B cell (primary cell): ENCODE data around the gene KRT80.

Experiments
- EZH2 ChIP-seq: IDR thresholded peaks from 2 replicates; pipeline ENCODE4 v1.6.1; 2012; ENCODE audit warnings: borderline replicate concordance, low read depth, mild to moderate bottlenecking, moderate library complexity, low read length; ENCODE audit not compliant: insufficient read depth, poor library complexity, severe bottlenecking
- TF ChIP-seq, protein P1 (sequence below): fragments of 200-600 bp; IDR thresholded peaks from one replicate; pipeline ENCODE4 v1.8.0; 2022; ENCODE audit warnings: antibody characterized with exemption, mild to moderate bottlenecking

DNA sequence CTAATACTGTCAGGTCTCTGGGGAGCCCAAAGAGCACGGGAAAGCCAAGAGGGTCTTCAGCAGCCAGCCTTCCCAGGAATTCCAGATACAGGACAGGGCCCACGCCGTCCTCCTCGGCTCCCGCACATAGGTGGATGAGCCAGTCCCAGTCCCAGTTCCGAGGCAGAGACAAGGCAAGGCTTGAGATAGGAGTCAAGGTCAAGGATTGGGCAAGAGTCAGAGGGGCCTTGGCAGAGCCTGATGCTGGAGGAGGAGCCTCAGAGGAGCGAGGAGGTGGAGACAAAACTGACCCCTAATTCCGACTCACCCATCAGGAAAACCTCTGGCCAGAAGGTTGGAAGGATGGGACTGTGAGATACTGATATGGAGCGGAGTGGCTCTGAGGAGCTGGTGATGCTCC is 21.0 kb downstream of the KRT80 start:
- TF ChIP-seq EZH2, result no peak
- TF ChIP-seq, protein P1, sequence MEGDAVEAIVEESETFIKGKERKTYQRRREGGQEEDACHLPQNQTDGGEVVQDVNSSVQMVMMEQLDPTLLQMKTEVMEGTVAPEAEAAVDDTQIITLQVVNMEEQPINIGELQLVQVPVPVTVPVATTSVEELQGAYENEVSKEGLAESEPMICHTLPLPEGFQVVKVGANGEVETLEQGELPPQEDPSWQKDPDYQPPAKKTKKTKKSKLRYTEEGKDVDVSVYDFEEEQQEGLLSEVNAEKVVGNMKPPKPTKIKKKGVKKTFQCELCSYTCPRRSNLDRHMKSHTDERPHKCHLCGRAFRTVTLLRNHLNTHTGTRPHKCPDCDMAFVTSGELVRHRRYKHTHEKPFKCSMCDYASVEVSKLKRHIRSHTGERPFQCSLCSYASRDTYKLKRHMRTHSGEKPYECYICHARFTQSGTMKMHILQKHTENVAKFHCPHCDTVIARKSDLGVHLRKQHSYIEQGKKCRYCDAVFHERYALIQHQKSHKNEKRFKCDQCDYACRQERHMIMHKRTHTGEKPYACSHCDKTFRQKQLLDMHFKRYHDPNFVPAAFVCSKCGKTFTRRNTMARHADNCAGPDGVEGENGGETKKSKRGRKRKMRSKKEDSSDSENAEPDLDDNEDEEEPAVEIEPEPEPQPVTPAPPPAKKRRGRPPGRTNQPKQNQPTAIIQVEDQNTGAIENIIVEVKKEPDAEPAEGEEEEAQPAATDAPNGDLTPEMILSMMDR, result no peak
